ENCODE results near the gene B4GAT1. TPM values are rescaled to one million over a fixed set of nuclear protein-coding genes. Genes with fewer than 3 reads are reported as not detected.

B4GAT1 gene
- total and polyA plus RNA-seq, 9 of the 15 experiments (the other 6 are each of a cell fraction or from before 2014, with no cell fraction given): 0.86 to 9.5 (median 3.8) TPM

DNA sequence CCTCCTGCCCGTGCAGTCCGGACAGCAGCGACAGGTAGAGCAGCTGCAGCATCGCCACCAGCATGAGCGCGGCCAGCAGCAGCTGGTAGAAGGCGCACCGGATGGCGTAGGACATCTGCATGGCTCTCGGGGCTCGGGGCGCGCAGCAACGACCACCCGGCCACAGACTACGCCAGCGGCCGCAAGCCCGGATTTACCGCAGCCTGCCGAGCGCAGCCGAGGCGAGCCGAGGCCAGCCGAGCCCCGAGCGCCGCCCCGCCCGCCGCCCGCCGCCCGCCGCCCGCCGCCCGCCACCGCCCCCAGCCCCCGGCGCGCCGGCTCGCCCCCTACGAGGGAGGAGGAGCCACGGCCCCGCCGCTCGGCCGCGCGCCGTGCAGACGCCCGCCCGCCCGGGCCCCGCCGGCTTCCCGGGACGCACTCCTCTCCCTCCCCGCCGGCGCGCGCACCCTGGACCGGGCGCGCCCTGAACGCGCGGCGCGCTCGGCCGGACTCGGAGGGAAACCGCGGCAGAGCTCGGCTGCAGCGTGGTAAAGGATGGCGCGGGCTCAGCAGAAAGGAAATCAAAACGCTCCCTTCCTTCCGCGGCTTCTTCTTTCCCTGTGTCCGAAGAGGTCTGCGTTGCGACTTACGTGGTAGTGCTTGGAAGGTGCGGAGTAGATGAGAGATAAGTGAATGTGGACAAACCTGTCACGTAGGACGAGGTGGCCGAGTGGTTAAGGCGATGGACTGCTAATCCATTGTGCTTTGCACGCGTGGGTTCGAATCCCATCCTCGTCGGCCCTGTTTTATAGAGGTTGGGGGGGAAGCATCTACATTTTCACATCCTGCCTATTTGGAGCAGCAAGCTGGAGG is at the start of gene B4GAT1 (continued):
- TF ChIP-seq JUND (IDR thresholded peaks at IDR 0.05; ENCODE audit: borderline replicate concordance, low read depth, low read length) (0 out of 2 replicates have a peak, but pooled peaks have one; percentile 24), JUND (tag; IDR thresholded peaks at IDR 0.05; ENCODE audit: borderline replicate concordance, low read depth, low read length) (peak; percentile 44; the same call in 1 of the 3 replicates), TEAD1 (CRISPR knock-in tag; IDR thresholded peaks at IDR 0.05) (no peak), POLR2G (IDR thresholded peaks at IDR 0.05; ENCODE audit: low read depth, low read length) (peak; percentile 77), CREBBP (IDR thresholded peaks at IDR 0.05; ENCODE audit: low read depth, low read length) (no peak), MTA2 (IDR thresholded peaks at IDR 0.05; ENCODE audit: low read depth) (no peak), STAT5A (IDR thresholded peaks at IDR 0.05; ENCODE audit: borderline replicate concordance, low read length) (no peak), SIRT6 (IDR thresholded peaks at IDR 0.05; ENCODE audit: low read depth, low read length) (no peak), ZNF121 (CRISPR knock-in tag; conservative IDR thresholded peaks at IDR 0.05) (no peak), TAF15 (IDR thresholded peaks at IDR 0.05; ENCODE audit: low read depth, low read length) (no peak), LARP7 (IDR thresholded peaks at IDR 0.05) (no peak), DIDO1 (tag; IDR thresholded peaks at IDR 0.05; ENCODE audit: low read depth) (no peak), ZNF764 (CRISPR knock-in tag; IDR thresholded peaks at IDR 0.05; ENCODE audit: low read depth) (peak; percentile 65; the same call in 1 of the 2 replicates)
- TF ChIP-seq, protein P1, sequence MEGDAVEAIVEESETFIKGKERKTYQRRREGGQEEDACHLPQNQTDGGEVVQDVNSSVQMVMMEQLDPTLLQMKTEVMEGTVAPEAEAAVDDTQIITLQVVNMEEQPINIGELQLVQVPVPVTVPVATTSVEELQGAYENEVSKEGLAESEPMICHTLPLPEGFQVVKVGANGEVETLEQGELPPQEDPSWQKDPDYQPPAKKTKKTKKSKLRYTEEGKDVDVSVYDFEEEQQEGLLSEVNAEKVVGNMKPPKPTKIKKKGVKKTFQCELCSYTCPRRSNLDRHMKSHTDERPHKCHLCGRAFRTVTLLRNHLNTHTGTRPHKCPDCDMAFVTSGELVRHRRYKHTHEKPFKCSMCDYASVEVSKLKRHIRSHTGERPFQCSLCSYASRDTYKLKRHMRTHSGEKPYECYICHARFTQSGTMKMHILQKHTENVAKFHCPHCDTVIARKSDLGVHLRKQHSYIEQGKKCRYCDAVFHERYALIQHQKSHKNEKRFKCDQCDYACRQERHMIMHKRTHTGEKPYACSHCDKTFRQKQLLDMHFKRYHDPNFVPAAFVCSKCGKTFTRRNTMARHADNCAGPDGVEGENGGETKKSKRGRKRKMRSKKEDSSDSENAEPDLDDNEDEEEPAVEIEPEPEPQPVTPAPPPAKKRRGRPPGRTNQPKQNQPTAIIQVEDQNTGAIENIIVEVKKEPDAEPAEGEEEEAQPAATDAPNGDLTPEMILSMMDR (IDR thresholded peaks at IDR 0.05 in 2 of 3, conservative IDR thresholded peaks at IDR 0.05 in 1 of 3; ENCODE audit: insufficient read depth in 2 of 3, low read depth in 1 of 3, low read length in 3 of 3): no peak
- TF ChIP-seq, protein P2, sequence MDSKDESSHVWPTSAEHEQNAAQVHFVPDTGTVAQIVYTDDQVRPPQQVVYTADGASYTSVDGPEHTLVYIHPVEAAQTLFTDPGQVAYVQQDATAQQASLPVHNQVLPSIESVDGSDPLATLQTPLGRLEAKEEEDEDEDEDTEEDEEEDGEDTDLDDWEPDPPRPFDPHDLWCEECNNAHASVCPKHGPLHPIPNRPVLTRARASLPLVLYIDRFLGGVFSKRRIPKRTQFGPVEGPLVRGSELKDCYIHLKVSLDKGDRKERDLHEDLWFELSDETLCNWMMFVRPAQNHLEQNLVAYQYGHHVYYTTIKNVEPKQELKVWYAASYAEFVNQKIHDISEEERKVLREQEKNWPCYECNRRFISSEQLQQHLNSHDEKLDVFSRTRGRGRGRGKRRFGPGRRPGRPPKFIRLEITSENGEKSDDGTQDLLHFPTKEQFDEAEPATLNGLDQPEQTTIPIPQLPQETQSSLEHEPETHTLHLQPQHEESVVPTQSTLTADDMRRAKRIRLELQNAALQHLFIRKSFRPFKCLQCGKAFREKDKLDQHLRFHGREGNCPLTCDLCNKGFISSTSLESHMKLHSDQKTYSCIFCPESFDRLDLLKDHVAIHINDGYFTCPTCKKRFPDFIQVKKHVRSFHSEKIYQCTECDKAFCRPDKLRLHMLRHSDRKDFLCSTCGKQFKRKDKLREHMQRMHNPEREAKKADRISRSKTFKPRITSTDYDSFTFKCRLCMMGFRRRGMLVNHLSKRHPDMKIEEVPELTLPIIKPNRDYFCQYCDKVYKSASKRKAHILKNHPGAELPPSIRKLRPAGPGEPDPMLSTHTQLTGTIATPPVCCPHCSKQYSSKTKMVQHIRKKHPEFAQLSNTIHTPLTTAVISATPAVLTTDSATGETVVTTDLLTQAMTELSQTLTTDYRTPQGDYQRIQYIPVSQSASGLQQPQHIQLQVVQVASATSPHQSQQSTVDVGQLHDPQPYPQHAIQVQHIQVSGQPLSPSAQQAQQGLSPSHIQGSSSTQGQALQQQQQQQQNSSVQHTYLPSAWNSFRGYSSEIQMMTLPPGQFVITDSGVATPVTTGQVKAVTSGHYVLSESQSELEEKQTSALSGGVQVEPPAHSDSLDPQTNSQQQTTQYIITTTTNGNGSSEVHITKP (IDR thresholded peaks at IDR 0.05; ENCODE audit: partially characterized antibody): peak; percentile 13
- TF ChIP-seq, protein P3, sequence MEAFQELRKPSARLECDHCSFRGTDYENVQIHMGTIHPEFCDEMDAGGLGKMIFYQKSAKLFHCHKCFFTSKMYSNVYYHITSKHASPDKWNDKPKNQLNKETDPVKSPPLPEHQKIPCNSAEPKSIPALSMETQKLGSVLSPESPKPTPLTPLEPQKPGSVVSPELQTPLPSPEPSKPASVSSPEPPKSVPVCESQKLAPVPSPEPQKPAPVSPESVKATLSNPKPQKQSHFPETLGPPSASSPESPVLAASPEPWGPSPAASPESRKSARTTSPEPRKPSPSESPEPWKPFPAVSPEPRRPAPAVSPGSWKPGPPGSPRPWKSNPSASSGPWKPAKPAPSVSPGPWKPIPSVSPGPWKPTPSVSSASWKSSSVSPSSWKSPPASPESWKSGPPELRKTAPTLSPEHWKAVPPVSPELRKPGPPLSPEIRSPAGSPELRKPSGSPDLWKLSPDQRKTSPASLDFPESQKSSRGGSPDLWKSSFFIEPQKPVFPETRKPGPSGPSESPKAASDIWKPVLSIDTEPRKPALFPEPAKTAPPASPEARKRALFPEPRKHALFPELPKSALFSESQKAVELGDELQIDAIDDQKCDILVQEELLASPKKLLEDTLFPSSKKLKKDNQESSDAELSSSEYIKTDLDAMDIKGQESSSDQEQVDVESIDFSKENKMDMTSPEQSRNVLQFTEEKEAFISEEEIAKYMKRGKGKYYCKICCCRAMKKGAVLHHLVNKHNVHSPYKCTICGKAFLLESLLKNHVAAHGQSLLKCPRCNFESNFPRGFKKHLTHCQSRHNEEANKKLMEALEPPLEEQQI (IDR thresholded peaks at IDR 0.05): no peak
- TF ChIP-seq, protein P4, sequence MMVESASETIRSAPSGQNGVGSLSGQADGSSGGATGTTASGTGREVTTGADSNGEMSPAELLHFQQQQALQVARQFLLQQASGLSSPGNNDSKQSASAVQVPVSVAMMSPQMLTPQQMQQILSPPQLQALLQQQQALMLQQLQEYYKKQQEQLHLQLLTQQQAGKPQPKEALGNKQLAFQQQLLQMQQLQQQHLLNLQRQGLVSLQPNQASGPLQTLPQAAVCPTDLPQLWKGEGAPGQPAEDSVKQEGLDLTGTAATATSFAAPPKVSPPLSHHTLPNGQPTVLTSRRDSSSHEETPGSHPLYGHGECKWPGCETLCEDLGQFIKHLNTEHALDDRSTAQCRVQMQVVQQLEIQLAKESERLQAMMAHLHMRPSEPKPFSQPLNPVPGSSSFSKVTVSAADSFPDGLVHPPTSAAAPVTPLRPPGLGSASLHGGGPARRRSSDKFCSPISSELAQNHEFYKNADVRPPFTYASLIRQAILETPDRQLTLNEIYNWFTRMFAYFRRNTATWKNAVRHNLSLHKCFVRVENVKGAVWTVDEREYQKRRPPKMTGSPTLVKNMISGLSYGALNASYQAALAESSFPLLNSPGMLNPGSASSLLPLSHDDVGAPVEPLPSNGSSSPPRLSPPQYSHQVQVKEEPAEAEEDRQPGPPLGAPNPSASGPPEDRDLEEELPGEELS (CRISPR knock-in tag; IDR thresholded peaks at IDR 0.05; ENCODE audit: borderline replicate concordance): no peak
